Uterus (tissue), 2 donors: Measurements from ENCODE around the gene BAG3.

ENCODE experiments used
- CTCF ChIP-seq, 4 experiments: fragments of 200-600 bp in 2 of 4; fragments of 450-650 bp in 2 of 4; sonication (generic) in 2 of 4; IDR thresholded peaks; one replicate each; pipeline ENCODE4 v1.5.1; 2016 to 2019; ENCODE audit warnings: antibody characterized with exemption in 4 of 4, mild to moderate bottlenecking in 2 of 4, moderate library complexity in 1 of 4
- POLR2A ChIP-seq, 2 donors: fragments of 450-650 bp; IDR thresholded peaks; one replicate each; pipeline ENCODE4 v1.6.1; 2016; ENCODE audit warnings: antibody characterized with exemption in 2 of 2, mild to moderate bottlenecking in 1 of 2, moderate library complexity in 1 of 2

GRCh38 chr10:119634219-119634544, 17.0 kb upstream of the BAG3 start:
- TF ChIP-seq CTCF (IDR thresholded peaks at IDR 0.05) (no peak), POLR2A (IDR thresholded peaks at IDR 0.05) (no peak)
